ENCODE results near the gene HEPHL1. TPM values are rescaled to one million over a fixed set of nuclear protein-coding genes. Genes with fewer than 3 reads are reported as not detected.
"Not testable (repeated sequence)": the region's sequence is repeated elsewhere in the genome, so short reads cannot be mapped to it uniquely, and the experiment has no call there.

The HEPHL1 gene
- total RNA-seq, 1 donor: not detected

DNA sequence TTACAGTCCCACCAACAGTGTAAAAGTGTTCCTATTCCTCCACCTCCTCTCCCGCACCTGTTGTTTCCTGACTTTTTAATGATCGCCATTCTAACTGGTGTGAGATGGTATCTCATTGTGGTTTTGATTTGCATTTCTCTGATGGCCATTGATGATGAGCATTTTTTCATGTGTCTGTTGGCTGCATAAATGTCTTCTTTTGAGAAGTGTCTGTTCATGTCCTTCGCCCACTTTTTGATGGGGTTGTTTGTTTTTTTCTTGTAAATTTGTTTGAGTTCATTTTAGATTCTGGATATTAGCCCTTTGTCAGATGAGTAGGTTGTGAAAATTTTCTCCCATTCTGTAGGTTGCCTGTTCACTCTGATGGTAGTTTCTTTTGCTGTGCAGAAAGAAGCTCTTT, 136.2 kb downstream of the HEPHL1 start:
- H3K9me3 ChIP-seq (ENCODE audit: low read depth, low read length); H3K27me3 ChIP-seq (ENCODE audit: insufficient read depth, low read length); H3K4me1 ChIP-seq (ENCODE audit: insufficient read depth, low read length); H3K4me3 ChIP-seq (ENCODE audit: low read length): not testable (repeated sequence)

Other genes with a start within 250 kb of the HEPHL1 start
- 48.0 TPM for gene MED17, start 237.1 kb upstream of the HEPHL1 start, total RNA-seq
- not detected for gene VSTM5, start 170.7 kb upstream of the HEPHL1 start, total RNA-seq
- 13.1 TPM for gene PANX1, start 107.5 kb downstream of the HEPHL1 start, total RNA-seq

All from mononuclear cell (primary cell).